ENCODE data around the gene ADRA2C. TPM values are rescaled to one million over a fixed set of nuclear protein-coding genes. Genes with fewer than 3 reads are reported as not detected.

The ADRA2C gene
- total RNA-seq, 1 experiment from 2014 or later, result 8.6 TPM

GRCh38 chr4:3733195-3733594, 33.0 kb upstream of the ADRA2C start:
- no peak overlapping the region for H2BK15ac ChIP-seq (ENCODE audit: low read depth, low read length)

More at GRCh38 chr4:3733195-3733594, 33.0 kb upstream of the ADRA2C start:
- H3K4me1 Mint-ChIP-seq, result peaks cover 17 to 34% of the 10 kb centered on the region in 2 experiments
- peaks cover 3 to 6% of the 10 kb centered on the region in 2 experiments; a peak in 3 of 5 replicates for H3K9me3 Mint-ChIP-seq
- Histone ChIP-seq H3K23me2 (ENCODE audit: insufficient read length, low read depth, low read length, poor library complexity, severe bottlenecking) (no peaks in the 10 kb centered on the region), H2BK12ac (ENCODE audit: insufficient read length, low read depth, low read length) (no peak overlapping the region), H4K91ac (ENCODE audit: insufficient read length, low read depth, low read length) (no peak overlapping the region), H3K27me3 (ENCODE audit: insufficient read depth, low read length) (no peaks in the 10 kb centered on the region), H2AFZ (ENCODE audit: low read length) (no peak overlapping the region), H2BK5ac (ENCODE audit: insufficient read length, low read length) (no peak overlapping the region), H2BK120ac (ENCODE audit: low read depth, low read length, poor library complexity, severe bottlenecking) (no peak overlapping the region), H3K56ac (ENCODE audit: insufficient read length, low read depth, low read length) (no peak overlapping the region), H3K4ac (ENCODE audit: low read depth, low read length) (no peak overlapping the region), H4K8ac (replicated peaks; ENCODE audit: insufficient read length, low read depth, low read length) (no peak overlapping the region), H4K5ac (ENCODE audit: insufficient read length, low read depth, low read length) (no peak overlapping the region), H3K27ac (ENCODE audit: insufficient read length, low read depth, low read length) (no peak overlapping the region), H3K9ac (ENCODE audit: extremely low read depth, insufficient read length, low read length) (no peak overlapping the region), H3K9me3 (ENCODE audit: control insufficient read depth, low read depth, low read length) (no peaks in the 10 kb centered on the region), H3T11ph (ENCODE audit: low read length) (no peak overlapping the region), H3K23ac (ENCODE audit: insufficient read length, low read depth, low read length) (no peak overlapping the region), H3K79me2 (ENCODE audit: insufficient read depth, low read length) (no peaks in the 10 kb centered on the region), H3K4me1 (ENCODE audit: insufficient read depth, low read length) (no peaks in the 10 kb centered on the region), H3K4me2 (ENCODE audit: insufficient read depth, insufficient read length, low read length) (no peak overlapping the region), H3K18ac (ENCODE audit: insufficient read length, low read depth, low read length) (no peak overlapping the region), H2AK5ac (ENCODE audit: insufficient read length, low read length) (no peak overlapping the region), H4K20me1 (ENCODE audit: control insufficient read depth, insufficient read depth, insufficient read length) (no peaks in the 10 kb centered on the region), H3K14ac (ENCODE audit: insufficient read depth, low read length) (no peak overlapping the region; the same call in 1 of the 2 replicates), H3K79me1 (ENCODE audit: insufficient read depth, low read depth, low read length, poor library complexity, severe bottlenecking) (no peaks in the 10 kb centered on the region), H2BK20ac (ENCODE audit: low read depth, low read length, poor library complexity, severe bottlenecking) (no peak overlapping the region)
- H3K27ac Mint-ChIP-seq, result no peak overlapping the region
- no CpG with 5 or more reads among the region's 9 CpGs for WGBS (ENCODE audit: extremely low coverage, insufficient read length, low lambda C conversion rate)
- H3K36me3 Mint-ChIP-seq (ENCODE audit: insufficient read depth in 1 of 3, low read depth in 3 of 3), result peaks cover 0 to 5% (median 3%) of the 10 kb centered on the region in 3 experiments; a peak in 2 of 7 replicates
- TF ChIP-seq CTCF (conservative IDR thresholded peaks at IDR 0.05), result no peak
- no peak for DNase-seq
- H3K27me3 Mint-ChIP-seq (ENCODE audit: low read depth), result peaks cover 23% of the 10 kb centered on the region
- H3K4me3 Mint-ChIP-seq, result no peak overlapping the region

All from H9 (cell line).